Epithelial cell of esophagus (primary cell): Measurements from ENCODE around the gene CIC.

Experiments used
- DNase-seq: peaks from one replicate; pipeline ENCODE4 v3.0.0; 2010; ENCODE audit warnings: low read depth
- H3K4me3 ChIP-seq: 2 replicates; pipeline ENCODE4 v1.5.1; 2011; ENCODE audit warnings: mild to moderate bottlenecking, low read length, control low read depth
- CTCF ChIP-seq: IDR thresholded peaks from 2 replicates; pipeline ENCODE4 v1.5.1; 2011; ENCODE audit warnings: low read depth, mild to moderate bottlenecking, low read length, control low read depth, inconsistent platforms; ENCODE audit not compliant: insufficient read depth; ENCODE audit errors: missing control alignments

The CIC gene

GRCh38 chr19:42249149-42249750 lies 19.8 kb upstream of the CIC start:
- DNase-seq, result no peak
- no peak overlapping the region for H3K4me3 ChIP-seq
- no peak for TF ChIP-seq CTCF

GRCh38 chr19:42249769-42250168 lies 19.3 kb upstream of the CIC start:
- H3K4me3 ChIP-seq, result no peak overlapping the region
- no peak for DNase-seq
- no peak for TF ChIP-seq CTCF

- no peak for DNase-seq
- TF ChIP-seq CTCF, result no peak
- no peak overlapping the region for H3K4me3 ChIP-seq
Measured at GRCh38 chr19:42250183-42250665, 18.8 kb upstream of the CIC start.

GRCh38 chr19:42250666-42251531 lies 18.2 kb upstream of the CIC start:
- peak; percentile 39 for DNase-seq
- peak overlapping the region; percentile 68 for H3K4me3 ChIP-seq
- no peak for TF ChIP-seq CTCF

GRCh38 chr19:42251572-42252358 lies 17.3 kb upstream of the CIC start:
- DNase-seq, result peak; percentile 34
- peak overlapping the region; percentile 68 for H3K4me3 ChIP-seq
- no peak for TF ChIP-seq CTCF

GRCh38 chr19:42252365-42253244 lies 16.4 kb upstream of the CIC start:
- DNase-seq, result peak; percentile 59
- H3K4me3 ChIP-seq, result peak overlapping the region; percentile 68
- TF ChIP-seq CTCF, result no peak
